Effector CD8-positive, alpha-beta T cell (primary cell): ENCODE data around the gene NLRP8.
"Not testable (repeated sequence)": the region's sequence is repeated elsewhere in the genome, so short reads cannot be mapped to it uniquely, and the experiment has no call there.

ENCODE experiments used
- DNase-seq: peaks from one replicate; lab custom pipeline; 2025; lab: John Stamatoyannopoulos, UW
- total RNA-seq, 4 experiments: gene quantifications; one replicate each; lab custom pipeline; 2026; lab: John Stamatoyannopoulos, UW

NLRP8 gene
- total RNA-seq, result 0 reads per million in 4 experiments

- DNase-seq, result no peak
Measured at GRCh38 chr19:55947532-55947931, at the start of gene NLRP8. Gene NLRP8, plus strand, starts transcription at chr19:55947832.

- DNase-seq, result no peak
Measured at GRCh38 chr19:55898911-55899310, 48.7 kb upstream of the NLRP8 start.

- DNase-seq, result no peak
Measured at GRCh38 chr19:55901369-55902079, 46.1 kb upstream of the NLRP8 start.

- no peak for DNase-seq
Measured at GRCh38 chr19:55902080-55902751, 45.4 kb upstream of the NLRP8 start.

GRCh38 chr19:55907286-55907685, 40.3 kb upstream of the NLRP8 start:
- DNase-seq, result no peak

GRCh38 chr19:55907746-55908145, 39.9 kb upstream of the NLRP8 start:
- DNase-seq, result no peak

GRCh38 chr19:55909801-55910200, 37.8 kb upstream of the NLRP8 start:
- no peak for DNase-seq

- no peak for DNase-seq
Measured at GRCh38 chr19:55912916-55913315, 34.7 kb upstream of the NLRP8 start.

GRCh38 chr19:55913643-55914268, 33.9 kb upstream of the NLRP8 start:
- no peak for DNase-seq

- DNase-seq, result no peak
Measured at GRCh38 chr19:55923556-55923955, 24.1 kb upstream of the NLRP8 start.

- DNase-seq, result no peak
Measured at GRCh38 chr19:55927991-55928390, 19.6 kb upstream of the NLRP8 start.

GRCh38 chr19:55929258-55929657, 18.4 kb upstream of the NLRP8 start:
- DNase-seq, result not testable (repeated sequence)

- no peak for DNase-seq
Measured at GRCh38 chr19:55930996-55931515, 16.6 kb upstream of the NLRP8 start.

- no peak for DNase-seq
Measured at GRCh38 chr19:55931936-55932386, 15.7 kb upstream of the NLRP8 start, which contains the start of gene NLRP13. Gene NLRP13, minus strand, starts transcription at chr19:55932336. Its CDS starts 25 bp downstream, at chr19:55932311.

- no peak for DNase-seq
Measured at GRCh38 chr19:55935206-55935605, 12.4 kb upstream of the NLRP8 start.

- no peak for DNase-seq
Measured at GRCh38 chr19:55939206-55939605, 8.4 kb upstream of the NLRP8 start.

- no peak for DNase-seq
Measured at GRCh38 chr19:55940306-55940705, 7.3 kb upstream of the NLRP8 start.

- DNase-seq, result not testable (repeated sequence)
Measured at GRCh38 chr19:55950566-55950965, 2.9 kb downstream of the NLRP8 start.

GRCh38 chr19:55956431-55956830, 8.8 kb downstream of the NLRP8 start:
- DNase-seq, result no peak

GRCh38 chr19:55958356-55958755, 10.7 kb downstream of the NLRP8 start:
- no peak for DNase-seq

GRCh38 chr19:55959996-55960675, 12.5 kb downstream of the NLRP8 start:
- DNase-seq, result no peak

- no peak for DNase-seq
Measured at GRCh38 chr19:55962186-55962585, 14.6 kb downstream of the NLRP8 start.
